Measurements from ENCODE around the gene ZFR. TPM values are rescaled to one million over a fixed set of nuclear protein-coding genes. Genes with fewer than 3 reads are reported as not detected.

ZFR gene
- total and polyA plus RNA-seq, 2 experiments from 2014 or later, result 103 to 124 TPM

DNA sequence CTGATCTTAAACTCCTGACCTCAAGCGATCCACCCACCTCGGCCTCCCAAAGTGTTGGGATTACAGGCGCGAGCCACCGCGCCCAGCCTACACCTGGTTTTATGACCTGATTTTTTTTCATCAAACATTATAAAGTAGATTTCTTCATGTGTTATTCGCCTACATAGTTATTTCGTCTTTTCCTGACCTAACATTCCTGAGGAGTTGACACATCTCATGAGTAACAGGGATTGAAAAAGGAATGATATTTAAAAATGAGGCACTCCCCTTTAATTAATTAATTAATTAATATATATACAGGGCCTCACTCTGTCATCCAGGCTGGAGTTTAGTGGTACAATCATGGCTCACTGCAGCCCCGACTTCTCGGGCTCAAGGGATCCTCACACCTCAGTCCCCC is 111.6 kb downstream of the ZFR start:
- peak; percentile 38 for DNase-seq
- H3K9me2 ChIP-seq (ENCODE audit: insufficient read depth), result no peaks in the 10 kb centered on the region
- H3F3A ChIP-seq (ENCODE audit: insufficient read depth), result no peaks in the 10 kb centered on the region
- no peak overlapping the region for H2AFZ ChIP-seq
- H3K27me3 ChIP-seq (replicated peaks; ENCODE audit: insufficient read depth), result no peaks in the 10 kb centered on the region
- no peak overlapping the region for H3K27ac ChIP-seq
- H3K4me3 ChIP-seq, result no peak overlapping the region
- H3K4me1 ChIP-seq (ENCODE audit: insufficient read depth), result peaks cover 5% of the 10 kb centered on the region; the same call in 1 of the 2 replicates
- H4K20me1 ChIP-seq (ENCODE audit: insufficient read depth), result no peaks in the 10 kb centered on the region
- no peaks in the 10 kb centered on the region for H3K79me2 ChIP-seq (ENCODE audit: insufficient read depth)
- no peaks in the 10 kb centered on the region for H3K9me3 ChIP-seq (ENCODE audit: low read depth)
- WGBS, 2 experiments (ENCODE audit: low coverage in 1 of 2, low lambda C conversion rate in 2 of 2, missing lambda C conversion rate in 2 of 2), result 84 to 85% methylated on average over 10 of the region's 10 CpGs
- in situ Hi-C loops (cut with MboI), result no loop called here
- no peak overlapping the region for H3K9ac ChIP-seq
- TF ChIP-seq EZH2phosphoT487 (IDR thresholded peaks at IDR 0.05; ENCODE audit: insufficient read depth, low read depth) (no peak), EZH2 (IDR thresholded peaks at IDR 0.05; ENCODE audit: insufficient read depth, poor library complexity, severe bottlenecking) (no peak)
- peak overlapping the region; percentile 4 for H3K4me2 ChIP-seq (ENCODE audit: unreplicated experiment)
- H3K36me3 ChIP-seq (ENCODE audit: low read depth), result no peaks in the 10 kb centered on the region

DNA sequence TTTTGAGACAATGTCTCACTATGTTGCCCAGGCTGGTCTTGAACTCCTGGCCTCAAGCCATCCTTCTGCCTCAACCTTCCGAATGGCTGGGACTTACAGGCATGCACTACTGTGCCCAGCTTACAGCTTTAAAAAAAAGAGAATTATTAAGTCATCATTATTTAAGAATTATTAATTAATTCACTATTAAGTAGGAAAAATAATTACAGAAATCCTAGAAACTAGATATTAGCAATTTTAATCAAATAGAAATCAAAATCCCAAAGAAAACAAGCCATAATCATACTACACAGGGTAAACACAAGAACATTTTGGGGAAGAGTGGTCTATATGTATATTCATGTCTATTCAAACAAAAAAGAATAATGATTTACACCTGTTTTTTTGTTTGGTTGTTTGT is 112.2 kb downstream of the ZFR start:
- no peak for TF ChIP-seq EZH2 (IDR thresholded peaks at IDR 0.05; ENCODE audit: insufficient read depth, poor library complexity, severe bottlenecking)
- TF ChIP-seq EZH2phosphoT487 (IDR thresholded peaks at IDR 0.05; ENCODE audit: insufficient read depth, low read depth), result no peak
- 77 to 81% methylated on average over 1 of the region's 1 CpG for WGBS, 2 experiments (ENCODE audit: low coverage in 1 of 2, low lambda C conversion rate in 2 of 2, missing lambda C conversion rate in 2 of 2)
- in situ Hi-C loops (cut with MboI), result no loop called here

DNA sequence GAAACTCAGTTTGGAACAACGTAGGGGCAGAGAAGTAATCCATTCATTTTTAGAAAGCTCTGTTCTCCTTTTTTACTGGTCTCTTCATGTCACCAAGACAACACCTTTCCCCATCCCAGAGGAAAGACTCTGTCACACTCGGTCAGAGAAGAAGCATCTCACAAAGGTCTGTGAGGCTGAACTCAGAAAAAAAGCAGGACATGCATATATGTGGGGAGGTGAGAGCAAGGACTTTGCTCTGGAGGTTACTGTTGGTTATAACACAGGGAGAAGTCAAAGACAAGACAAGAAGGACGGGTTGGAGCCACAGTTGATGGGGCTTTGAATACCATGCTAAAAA is 112.6 kb downstream of the ZFR start:
- in situ Hi-C loops (cut with MboI), result no loop called here
- 50 to 51% methylated on average over 3 of the region's 3 CpGs for WGBS, 2 experiments (ENCODE audit: low coverage in 1 of 2, low lambda C conversion rate in 2 of 2, missing lambda C conversion rate in 2 of 2)
- Histone ChIP-seq H3K36me3 (ENCODE audit: low read depth) (no peaks in the 10 kb centered on the region), H3K4me2 (ENCODE audit: unreplicated experiment) (no peak overlapping the region), H3K9ac (no peak overlapping the region), H3K9me2 (ENCODE audit: insufficient read depth) (no peaks in the 10 kb centered on the region), H3K9me3 (ENCODE audit: low read depth) (no peaks in the 10 kb centered on the region), H3K4me1 (ENCODE audit: insufficient read depth) (peaks cover 5% of the 10 kb centered on the region; the same call in 1 of the 2 replicates), H4K20me1 (ENCODE audit: insufficient read depth) (no peaks in the 10 kb centered on the region), H3K79me2 (ENCODE audit: insufficient read depth) (no peaks in the 10 kb centered on the region), H2AFZ (no peak overlapping the region), H3K27ac (no peak overlapping the region), H3K4me3 (no peak overlapping the region), H3K27me3 (replicated peaks; ENCODE audit: insufficient read depth) (no peaks in the 10 kb centered on the region), H3F3A (ENCODE audit: insufficient read depth) (no peaks in the 10 kb centered on the region)
- TF ChIP-seq EZH2 (IDR thresholded peaks at IDR 0.05; ENCODE audit: insufficient read depth, poor library complexity, severe bottlenecking) (no peak), EZH2phosphoT487 (IDR thresholded peaks at IDR 0.05; ENCODE audit: insufficient read depth, low read depth) (no peak)
- no peak for DNase-seq

More for the DNA sequence above, 112.2 kb downstream of the ZFR start:
- no peaks in the 10 kb centered on the region for H3K9me3 ChIP-seq (ENCODE audit: low read depth)
- no peaks in the 10 kb centered on the region for H3K27me3 ChIP-seq (replicated peaks; ENCODE audit: insufficient read depth)
- H3K79me2 ChIP-seq (ENCODE audit: insufficient read depth), result no peaks in the 10 kb centered on the region
- H3K4me2 ChIP-seq (ENCODE audit: unreplicated experiment), result no peak overlapping the region
- no peaks in the 10 kb centered on the region for H3K9me2 ChIP-seq (ENCODE audit: insufficient read depth)
- H3K4me1 ChIP-seq (ENCODE audit: insufficient read depth), result peaks cover 5% of the 10 kb centered on the region; the same call in 1 of the 2 replicates
- H2AFZ ChIP-seq, result no peak overlapping the region
- H3K36me3 ChIP-seq (ENCODE audit: low read depth), result no peaks in the 10 kb centered on the region
- no peaks in the 10 kb centered on the region for H3F3A ChIP-seq (ENCODE audit: insufficient read depth)
- no peak for DNase-seq
- H3K4me3 ChIP-seq, result no peak overlapping the region
- no peak overlapping the region for H3K9ac ChIP-seq
- H4K20me1 ChIP-seq (ENCODE audit: insufficient read depth), result no peaks in the 10 kb centered on the region
- H3K27ac ChIP-seq, result no peak overlapping the region

DNA sequence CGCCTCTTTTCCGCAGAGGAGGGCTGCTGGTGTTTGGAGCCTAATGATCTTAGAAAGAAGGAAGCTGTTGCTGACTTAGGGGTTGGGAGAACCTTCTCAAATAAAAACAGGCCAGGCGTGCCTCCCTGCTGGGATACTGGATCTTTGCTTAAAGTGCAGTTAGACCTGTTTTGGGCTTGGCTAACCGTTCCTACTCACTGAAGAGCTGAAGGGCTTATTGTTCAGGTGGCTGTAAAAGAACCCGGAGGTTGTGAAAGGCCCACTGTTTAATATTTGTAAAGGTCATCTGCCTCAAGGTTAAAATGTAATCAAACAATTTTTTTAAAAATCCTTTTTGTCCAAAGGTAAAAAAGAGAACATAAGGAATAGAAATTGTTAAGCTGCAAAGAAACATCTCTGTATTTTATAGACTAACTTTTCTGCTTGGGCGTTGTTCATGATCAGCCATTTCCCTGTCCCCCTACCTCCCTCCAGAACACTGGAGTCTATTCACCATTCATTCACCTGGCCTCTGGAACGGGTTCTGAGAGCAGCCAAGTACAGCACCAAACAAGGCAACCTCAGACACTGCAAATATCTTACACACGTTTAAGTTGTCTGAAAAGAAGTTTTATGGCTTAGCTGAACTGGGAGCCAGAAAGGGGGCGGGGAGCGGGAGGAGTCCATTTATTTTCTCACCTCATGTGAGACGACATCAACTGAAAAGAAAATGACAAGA is 113.2 kb downstream of the ZFR start:
- no peak overlapping the region for H3K4me2 ChIP-seq (ENCODE audit: unreplicated experiment)
- H3K4me3 ChIP-seq, result no peak overlapping the region
- H3F3A ChIP-seq (ENCODE audit: insufficient read depth), result no peaks in the 10 kb centered on the region
- H3K9me3 ChIP-seq (ENCODE audit: low read depth), result no peaks in the 10 kb centered on the region
- H3K9ac ChIP-seq, result no peak overlapping the region
- H3K9me2 ChIP-seq (ENCODE audit: insufficient read depth), result no peaks in the 10 kb centered on the region
- no peaks in the 10 kb centered on the region for H3K27me3 ChIP-seq (replicated peaks; ENCODE audit: insufficient read depth)
- no peaks in the 10 kb centered on the region for H3K36me3 ChIP-seq (ENCODE audit: low read depth)
- in situ Hi-C loops (cut with MboI), result no loop called here
- no peak for DNase-seq
- WGBS, 2 experiments (ENCODE audit: low coverage in 1 of 2, low lambda C conversion rate in 2 of 2, missing lambda C conversion rate in 2 of 2), result 47 to 57% methylated on average over 11 of the region's 11 CpGs
- H3K79me2 ChIP-seq (ENCODE audit: insufficient read depth), result no peaks in the 10 kb centered on the region
- no peak overlapping the region for H2AFZ ChIP-seq
- H3K4me1 ChIP-seq (ENCODE audit: insufficient read depth), result peaks cover 5% of the 10 kb centered on the region; the same call in 1 of the 2 replicates
- no peaks in the 10 kb centered on the region for H4K20me1 ChIP-seq (ENCODE audit: insufficient read depth)
- H3K27ac ChIP-seq, result no peak overlapping the region
- TF ChIP-seq EZH2 (IDR thresholded peaks at IDR 0.05; ENCODE audit: insufficient read depth, poor library complexity, severe bottlenecking) (no peak), EZH2phosphoT487 (IDR thresholded peaks at IDR 0.05; ENCODE audit: insufficient read depth, low read depth) (no peak)
